Myocyte (in vitro differentiated cells): Measurements from ENCODE around the gene NPHS1. TPM values are rescaled to one million over a fixed set of nuclear protein-coding genes. Genes with fewer than 3 reads are reported as not detected.

Experiments
- DNase-seq: peaks from one replicate; pipeline ENCODE4 v3.0.0-alpha.2; 2012; ENCODE audit warnings: low read depth
- total RNA-seq: library from RNA; depleted of rRNA; stranded (reverse); fragments of >200 nt; gene quantifications from 2 replicates; pipeline ENCODE4 v1.2.3, GENCODE V29; 2014

Gene NPHS1
- total RNA-seq, 1 donor from 2014 or later = not detected

- no peak for DNase-seq
Observed at GRCh38 chr19:35789195-35789977, 62.9 kb downstream of the NPHS1 start.

- no peak for DNase-seq
Observed at GRCh38 chr19:35788205-35788960, 63.9 kb downstream of the NPHS1 start.

- no peak for DNase-seq
Observed at GRCh38 chr19:35787227-35787799, 65.0 kb downstream of the NPHS1 start.

- no peak for DNase-seq
Observed at GRCh38 chr19:35786299-35787160, 65.8 kb downstream of the NPHS1 start.

GRCh38 chr19:35785339-35785627 is 67.0 kb downstream of the NPHS1 start:
- DNase-seq = no peak

- no peak for DNase-seq
Observed at GRCh38 chr19:35784503-35785338, 67.6 kb downstream of the NPHS1 start.

- no peak for DNase-seq
Observed at GRCh38 chr19:35783469-35784434, 68.6 kb downstream of the NPHS1 start.

GRCh38 chr19:35782589-35782988 is 69.7 kb downstream of the NPHS1 start:
- no peak for DNase-seq

- no peak for DNase-seq
Observed at GRCh38 chr19:35781650-35782049, 70.7 kb downstream of the NPHS1 start.

GRCh38 chr19:35780717-35781116 is 71.6 kb downstream of the NPHS1 start:
- no peak for DNase-seq

- no peak for DNase-seq
Observed at GRCh38 chr19:35780058-35780457, 72.2 kb downstream of the NPHS1 start.

GRCh38 chr19:35779033-35779432 is 73.3 kb downstream of the NPHS1 start:
- no peak for DNase-seq

GRCh38 chr19:35777961-35778360 is 74.3 kb downstream of the NPHS1 start:
- no peak for DNase-seq

GRCh38 chr19:35777086-35777841 is 75.0 kb downstream of the NPHS1 start:
- no peak for DNase-seq

- DNase-seq = no peak
Observed at GRCh38 chr19:35776102-35776788, 76.1 kb downstream of the NPHS1 start.
